Ovary (tissue), 10 donors: ENCODE results near the gene HSPA12A. TPM values are rescaled to one million over a fixed set of nuclear protein-coding genes. Genes with fewer than 3 reads are reported as not detected.

ENCODE experiments used
- DNase-seq, 5 donors: peaks; one replicate each; pipeline ENCODE4 v3.0.0-alpha.2; 2019 to 2020
- H3K27ac ChIP-seq, 2 donors: fragments of 200-600 bp; one replicate each; pipeline versions ENCODE4 v1.5.1 to v1.8.0; 2019 to 2022
- H3K27me3 ChIP-seq: fragments of 200-600 bp; one replicate; pipeline ENCODE4 v1.8.0; 2022
- H3K36me3 ChIP-seq: fragments of 200-600 bp; sonication (generic); one replicate; pipeline ENCODE4 v1.5.1; 2019
- H3K4me1 ChIP-seq: one replicate; pipeline ENCODE4 v1.8.1; 2013; ENCODE audit warnings: mild to moderate bottlenecking, moderate library complexity; ENCODE audit not compliant: insufficient read depth
- H3K4me3 ChIP-seq: fragments of 200-600 bp; sonication (generic); one replicate; pipeline ENCODE4 v1.5.1; 2017
- H3K9me3 ChIP-seq, 2 donors: fragments of 200-600 bp in 1 of 2; sonication (generic) in 1 of 2; one replicate each; pipeline versions ENCODE4 v1.5.1 to v1.8.1; 2013 to 2019; ENCODE audit warnings: mild to moderate bottlenecking in 1 of 2, moderate library complexity in 1 of 2
- CTCF ChIP-seq, 3 donors: fragments of 450-650 bp in 2 of 3; fragments of 200-600 bp in 1 of 3; IDR thresholded peaks; one replicate each; pipeline versions ENCODE4 v1.5.1 to v1.8.0; 2016 to 2022; ENCODE audit warnings: antibody characterized with exemption in 3 of 3, mild to moderate bottlenecking in 1 of 3
- EP300 ChIP-seq: sonication (generic); formaldehyde crosslinking; IDR thresholded peaks from one replicate; pipeline ENCODE4 v1.6.1; 2017; ENCODE audit warnings: antibody characterized with exemption
- POLR2A ChIP-seq: fragments of 450-650 bp; IDR thresholded peaks from one replicate; pipeline ENCODE4 v1.6.1; 2017; ENCODE audit warnings: antibody characterized with exemption, mild to moderate bottlenecking, moderate library complexity
- WGBS, 3 donors: extraction: QIAGEN DNeasy Blood & Tissue Kit in 1 of 3; methylation state at CpG; one replicate each; pipeline versions ENCODE4 v1.1.5 to v1.1.7; 2013 to 2017; 5-methylcytosine and 5-hydroxymethylcytosine counted together
- intact Hi-C, 4 donors: fragments of 100-400 bp; cut with DNase I; formaldehyde crosslinking; loops; one replicate each; pipeline versions ENCODE4 v1.11.0 to v1.15.1; 2022 to 2023
- long read RNA-seq, 3 donors: library from polyadenylated mRNA in 2 of 3; unstranded in 2 of 3; transcript quantifications; one replicate each; pipeline ENCODE4 v2.0.0 and lab custom pipeline, GENCODE V29; 2021 to 2026
- polyA plus RNA-seq, 2 donors: library from polyadenylated mRNA; stranded (reverse); fragments of 200-250 nt in 1 of 2; fragments of 350-450 nt in 1 of 2; fragmentation: Illumina TruSeq in 1 of 2; extraction: RNeasy Lipid Tissue Mini Kit (QIAGEN cat#74804) in 1 of 2; gene quantifications; one replicate each; pipeline ENCODE4 v1.2.3, GENCODE V29; 2013 to 2014
- total RNA-seq, 7 donors: library from RNA; depleted of rRNA in 2 of 7; stranded (reverse); fragments of >200 nt in 2 of 7; fragmentation: NEBNext Ultra II Directional in 3 of 7; extraction: Animal tissue kit (Norgen Biotek cat#: 25700) in 3 of 7; gene quantifications; one replicate each; pipeline versions ENCODE4 v1.1.0 to v1.2.4, GENCODE V29; 2016 to 2023
- donor health status: DM: no; HTN: no; CAD: no; lungs with moderate emphysema.
- donor health status: DM: no; HTN: no; CAD: no.
- donor health status: Bipolar disorder and iron deficiency.
- donor health status: DM: yes; HTN: yes; CAD: no.
- donor health status: DM: no; HTN: no; CAD: no.
- donor health status: DM: yes; HTN: yes; CAD: no.

HSPA12A gene
- total RNA-seq (10 to 100 TPM; 27.7 to 47.5 (median 40.5) TPM), polyA plus RNA-seq (10 to 100 TPM; 16.0 to 34.3 TPM)
- long read RNA-seq, donor 1, full-length matches to known transcripts = 4 of 35 reads
- long read RNA-seq, donor 1, partial matches to known transcripts = 6 of 35 reads
- long read RNA-seq, donor 1, other reads (novel, unspliced or antisense) = 25 of 35 reads
- long read RNA-seq, donor 2, full-length matches to known transcripts = 4 of 4 reads
- long read RNA-seq, donor 2, partial matches to known transcripts = 0 of 4 reads
- long read RNA-seq, donor 2, other reads (novel, unspliced or antisense) = 0 of 4 reads
- long read RNA-seq, donor 3, full-length matches to known transcripts = 17 of 49 reads
- long read RNA-seq, donor 3, partial matches to known transcripts = 18 of 49 reads
- long read RNA-seq, donor 3, other reads (novel, unspliced or antisense) = 14 of 49 reads

GRCh38 chr10:116742367-116743265 is at the start of gene HSPA12A:
TSS of gene HSPA12A (minus strand) at chr10:116742566. CDS start at chr10:116742469, 97 bp downstream.
- no peaks in the 10 kb centered on the region for H3K27me3 ChIP-seq
- H3K4me1 ChIP-seq = peaks cover 14% of the 10 kb centered on the region
- intact Hi-C loops = loop anchor here in 3 of 4 donors (10.0 kb wide), 2 partner anchors 48 to 58 kb away; no protein-coding TSS in a partner anchor
- TF ChIP-seq EP300 = no peak
- peak; percentile 94 for TF ChIP-seq POLR2A
- no peaks in the 10 kb centered on the region for H3K36me3 ChIP-seq
- 0 to 1% (median 0%) methylated on average over 36 to 114 of the region's 114 CpGs for WGBS, 3 donors
- peak; percentile 80 to 90 (median 85) for DNase-seq
- H3K27ac ChIP-seq = peak within 1 kb of the TSS; percentile 79 to 83
- H3K4me3 ChIP-seq = peak within 1 kb of the TSS; percentile 92
- H3K9me3 ChIP-seq = no peaks in the 10 kb centered on the region

- intact Hi-C loops = no loop called here
Measured at GRCh38 chr10:116791241-116791640, 48.9 kb upstream of the HSPA12A start.

GRCh38 chr10:116787893-116788665 is 45.7 kb upstream of the HSPA12A start:
- no peaks in the 10 kb centered on the region for H3K36me3 ChIP-seq
- no peaks in the 10 kb centered on the region for H3K4me1 ChIP-seq
- 4 to 6% (median 5%) methylated on average over 29 of the region's 29 CpGs for WGBS, 3 donors
- no peak overlapping the region for H3K27ac ChIP-seq
- intact Hi-C loops = loop anchor here (1.0 to 10.0 kb wide), 6 partner anchors 44 to 163 kb away; partner anchors contain the start of gene PNLIPRP2 (in 1 of the 4)
- DNase-seq = peak; percentile 81 to 93 (median 90)
- TF ChIP-seq POLR2A = no peak
- peak; percentile 94 to 96 (median 96) for TF ChIP-seq CTCF (IDR thresholded peaks at IDR 0.05)
- no peaks in the 10 kb centered on the region for H3K27me3 ChIP-seq
- no peaks in the 10 kb centered on the region for H3K9me3 ChIP-seq
- H3K4me3 ChIP-seq = no peak overlapping the region

More at GRCh38 chr10:116791241-116791640, 48.9 kb upstream of the HSPA12A start:
- no peaks in the 10 kb centered on the region for H3K36me3 ChIP-seq
- DNase-seq = no peak
- no peak overlapping the region for H3K4me3 ChIP-seq
- H3K27me3 ChIP-seq = no peaks in the 10 kb centered on the region
- no peaks in the 10 kb centered on the region for H3K4me1 ChIP-seq
- no peak overlapping the region for H3K27ac ChIP-seq
- no peak for TF ChIP-seq POLR2A
- TF ChIP-seq EP300 = no peak
- TF ChIP-seq CTCF (IDR thresholded peaks at IDR 0.05) = no peak
- WGBS, 3 donors = 96 to 97% (median 96%) methylated on average over 2 of the region's 2 CpGs
- no peaks in the 10 kb centered on the region for H3K9me3 ChIP-seq

- H3K4me3 ChIP-seq = no peak overlapping the region
Measured at GRCh38 chr10:116787053-116787659, 44.8 kb upstream of the HSPA12A start.

More at GRCh38 chr10:116787053-116787659, 44.8 kb upstream of the HSPA12A start:
- TF ChIP-seq CTCF (IDR thresholded peaks at IDR 0.05) (no peak), EP300 (no peak), POLR2A (no peak)
- Histone ChIP-seq H3K36me3 (no peaks in the 10 kb centered on the region), H3K27me3 (no peaks in the 10 kb centered on the region), H3K4me1 (no peaks in the 10 kb centered on the region), H3K27ac (no peak overlapping the region), H3K9me3 (no peaks in the 10 kb centered on the region)
- no peak for DNase-seq
- 86 to 92% (median 87%) methylated on average over 8 of the region's 8 CpGs for WGBS, 3 donors
- intact Hi-C loops = loop anchor here (2.0 to 10.0 kb wide), 5 partner anchors 100 to 162 kb away; partner anchors contain the start of gene PNLIPRP2 (in 1 of the 4)
